AG04449 (cell line): ENCODE results near the gene PIP5KL1.

Source experiments
- CTCF ChIA-PET: fragments of 350-600 bp; formaldehyde crosslinking; extraction: SDS; loops from one replicate; lab custom pipeline; 2021; ENCODE audit warnings: antibody characterized with exemption; lab: Yijun Ruan, JAX
- POLR2A ChIA-PET: fragments of 400-600, 350-600 bp; formaldehyde crosslinking; extraction: SDS; loops from one replicate; lab custom pipeline; 2020; ENCODE audit warnings: antibody characterized with exemption, inconsistent platforms; lab: Yijun Ruan, JAX
- DNase-seq: peaks from one replicate; pipeline ENCODE4 v3.0.0-alpha.2; 2010; ENCODE audit warnings: low read depth, low spot score
- H3K4me3 ChIP-seq: 2 replicates; pipeline ENCODE4 v1.5.1; 2011; ENCODE audit warnings: low read depth, mild to moderate bottlenecking, control low read depth, low read length
- TF ChIP-seq, protein P1 (sequence below): IDR thresholded peaks from one replicate; pipeline ENCODE4 v1.5.1; 2011; ENCODE audit warnings: mild to moderate bottlenecking, moderate library complexity, low read length, control low read depth, inconsistent platforms; ENCODE audit not compliant: insufficient read depth; ENCODE audit errors: missing control alignments

PIP5KL1 gene

DNA sequence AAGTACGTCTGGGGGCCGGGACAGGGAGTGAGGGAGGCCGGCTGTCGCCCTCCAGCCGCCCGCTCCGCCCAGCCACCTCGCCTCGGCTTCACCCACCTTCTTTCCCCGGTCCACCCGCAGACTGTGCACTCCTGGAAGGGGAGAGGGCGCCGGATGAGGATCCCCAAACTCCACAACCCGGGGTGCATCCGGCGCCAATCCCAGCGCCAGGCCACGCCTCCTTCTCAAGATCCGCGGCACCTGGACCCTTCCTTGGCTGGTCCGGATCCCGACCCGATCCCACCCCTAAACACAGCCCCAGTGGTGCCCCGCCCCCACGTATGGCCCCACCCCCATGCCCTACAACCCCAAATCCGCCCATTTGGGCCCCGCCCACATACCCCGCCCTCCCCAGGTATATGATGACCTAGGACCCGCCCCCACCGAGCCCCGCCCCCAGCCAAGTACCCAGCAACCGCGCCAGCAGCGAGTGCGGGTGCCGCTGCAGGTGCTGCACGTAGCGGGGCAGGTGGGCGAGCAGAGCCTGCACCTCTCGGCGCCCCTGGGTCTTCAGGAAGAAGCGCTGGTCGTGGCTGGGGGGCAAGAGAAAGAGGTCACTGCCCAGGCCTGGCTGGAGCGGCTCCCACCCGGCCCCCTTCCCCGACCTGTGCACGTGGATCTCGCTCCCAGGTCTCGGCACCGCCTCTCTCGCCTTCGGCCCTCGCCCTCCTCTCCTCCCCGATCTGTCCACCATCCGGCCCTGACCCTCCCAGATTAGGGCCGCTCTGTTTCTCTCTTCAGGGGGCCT lies 3.2 kb downstream of the PIP5KL1 start:
- POLR2A ChIA-PET: no interaction called here
- peak overlapping the region; percentile 32; the same call in 1 of the 2 replicates for H3K4me3 ChIP-seq
- no peak for DNase-seq
- CTCF ChIA-PET: interaction anchor here (0.7 to 3.6 kb wide), 2 partner anchors 107 to 190 kb away, joined by 3 to 19 read pairs; no protein-coding TSS in a partner anchor
- TF ChIP-seq, protein P1, sequence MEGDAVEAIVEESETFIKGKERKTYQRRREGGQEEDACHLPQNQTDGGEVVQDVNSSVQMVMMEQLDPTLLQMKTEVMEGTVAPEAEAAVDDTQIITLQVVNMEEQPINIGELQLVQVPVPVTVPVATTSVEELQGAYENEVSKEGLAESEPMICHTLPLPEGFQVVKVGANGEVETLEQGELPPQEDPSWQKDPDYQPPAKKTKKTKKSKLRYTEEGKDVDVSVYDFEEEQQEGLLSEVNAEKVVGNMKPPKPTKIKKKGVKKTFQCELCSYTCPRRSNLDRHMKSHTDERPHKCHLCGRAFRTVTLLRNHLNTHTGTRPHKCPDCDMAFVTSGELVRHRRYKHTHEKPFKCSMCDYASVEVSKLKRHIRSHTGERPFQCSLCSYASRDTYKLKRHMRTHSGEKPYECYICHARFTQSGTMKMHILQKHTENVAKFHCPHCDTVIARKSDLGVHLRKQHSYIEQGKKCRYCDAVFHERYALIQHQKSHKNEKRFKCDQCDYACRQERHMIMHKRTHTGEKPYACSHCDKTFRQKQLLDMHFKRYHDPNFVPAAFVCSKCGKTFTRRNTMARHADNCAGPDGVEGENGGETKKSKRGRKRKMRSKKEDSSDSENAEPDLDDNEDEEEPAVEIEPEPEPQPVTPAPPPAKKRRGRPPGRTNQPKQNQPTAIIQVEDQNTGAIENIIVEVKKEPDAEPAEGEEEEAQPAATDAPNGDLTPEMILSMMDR: no peak

DNA sequence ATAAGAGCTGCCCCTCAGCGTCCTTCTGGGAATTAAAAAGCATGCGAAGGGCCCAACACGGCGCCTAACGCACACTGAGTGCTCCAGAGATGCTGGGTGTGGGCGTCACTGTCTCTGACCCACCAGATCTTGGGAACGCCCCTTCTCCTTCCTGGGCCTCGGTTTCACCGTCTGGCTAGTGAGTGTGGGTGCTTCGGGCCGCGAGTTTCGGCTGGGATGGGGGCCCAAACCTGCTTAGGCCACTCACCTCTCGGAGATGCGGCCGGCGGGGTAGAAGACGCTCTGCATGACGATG lies 3.7 kb downstream of the PIP5KL1 start:
- H3K4me3 ChIP-seq: peak overlapping the region; percentile 32; the same call in 1 of the 2 replicates
- TF ChIP-seq, protein P1: no peak
- POLR2A ChIA-PET: no interaction called here
- CTCF ChIA-PET: interaction anchor here (0.7 to 6.4 kb wide), 3 partner anchors 17 to 190 kb away, joined by 3 to 21 read pairs (median 5); no protein-coding TSS in a partner anchor
- no peak for DNase-seq

DNA sequence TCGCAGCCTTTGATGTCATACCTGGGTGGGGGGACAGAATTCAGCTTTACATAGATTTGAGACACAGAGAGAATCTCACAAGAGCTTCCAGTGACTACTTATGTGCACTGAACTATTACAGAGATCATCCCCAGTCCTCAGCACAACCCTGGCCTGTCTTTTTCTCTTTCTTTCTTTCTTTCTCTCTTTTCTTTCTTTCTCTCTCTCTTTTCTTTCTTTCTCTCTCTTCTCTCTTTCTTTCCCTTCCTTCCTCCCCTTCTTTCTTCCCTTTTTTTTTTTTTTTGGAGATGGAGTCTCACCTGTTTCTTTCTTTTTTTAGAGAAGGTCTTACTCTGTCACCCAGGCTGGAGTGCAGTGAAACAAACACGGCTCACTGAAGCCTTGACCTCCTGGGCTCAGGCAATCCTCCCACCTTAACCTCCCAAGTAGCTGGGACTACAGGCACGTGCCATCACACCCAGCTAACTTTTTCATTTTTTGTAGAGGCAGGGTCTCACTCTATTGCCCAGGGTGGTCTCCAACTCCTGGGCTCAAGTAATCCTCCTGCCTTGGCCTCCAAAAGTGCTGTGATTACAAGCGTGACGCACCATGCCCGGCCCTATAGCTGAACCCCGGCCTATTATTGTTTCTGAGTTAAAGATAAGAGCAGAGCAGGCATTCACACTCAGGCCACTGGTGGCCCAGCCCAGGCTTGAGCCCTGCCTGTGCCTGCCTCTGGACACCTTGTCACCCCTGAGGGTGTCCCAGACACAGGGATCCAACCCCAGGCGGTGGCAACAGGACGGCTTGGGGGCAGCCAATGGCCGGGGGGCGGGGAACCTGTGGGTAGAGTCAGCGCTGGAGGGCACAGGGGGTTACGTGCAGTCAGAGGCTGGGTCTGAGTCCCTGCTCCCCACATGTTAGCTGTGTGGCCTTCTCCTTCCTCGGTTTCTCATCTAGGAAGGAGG lies 4.3 kb downstream of the PIP5KL1 start:
- no peak for DNase-seq
- TF ChIP-seq, protein P1: no peak
- ChIA-PET POLR2A (no interaction called here), CTCF (interaction anchor here (0.6 to 6.4 kb wide), 6 partner anchors 16 to 349 kb away, joined by 3 to 21 read pairs (median 4); no protein-coding TSS in a partner anchor)
- no peak overlapping the region for H3K4me3 ChIP-seq

DNA sequence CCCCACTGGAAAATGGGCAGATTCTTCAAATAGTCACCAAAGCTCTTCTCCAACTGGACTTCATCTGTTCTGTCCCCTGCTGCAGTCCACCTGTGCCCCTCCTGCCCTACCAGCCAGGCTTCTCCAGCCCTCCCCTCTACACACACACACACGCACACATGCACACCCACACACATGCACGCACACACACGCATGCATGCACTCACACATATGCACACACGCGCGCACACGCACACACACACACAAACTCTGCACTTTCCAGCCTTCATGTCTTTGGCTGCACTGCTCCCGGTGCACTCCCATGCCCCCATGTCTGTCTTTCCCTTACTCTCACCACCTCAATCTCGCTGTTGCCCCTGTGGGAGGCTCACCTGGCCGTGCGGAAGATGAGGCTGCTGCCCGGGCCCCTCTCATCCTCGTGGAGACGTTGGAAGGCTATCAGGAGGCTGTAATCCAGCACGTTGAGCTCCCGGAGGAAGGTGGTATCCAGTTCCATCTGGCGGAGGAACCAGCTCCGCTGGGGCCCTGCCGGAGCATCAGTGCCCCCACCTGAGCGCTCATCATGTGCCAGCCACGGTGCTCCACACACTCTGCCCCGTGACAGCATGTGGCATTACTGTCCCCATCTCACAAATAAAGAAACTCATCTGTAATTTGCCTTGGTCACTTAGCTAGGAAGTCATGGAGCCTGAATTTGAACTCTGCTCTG lies 5.7 kb downstream of the PIP5KL1 start:
- DNase-seq: no peak
- ChIA-PET POLR2A (interaction anchor here (0.6 kb wide), 1 partner anchor 478 kb away, joined by 3 read pairs; no protein-coding TSS in a partner anchor), CTCF (interaction anchor here (1.0 to 6.4 kb wide), 8 partner anchors 17 to 348 kb away, joined by 3 to 66 read pairs (median 4); partner anchors contain the start of genes CDK9 and TOR2A)
- no peak overlapping the region for H3K4me3 ChIP-seq
- TF ChIP-seq, protein P1: no peak

DNA sequence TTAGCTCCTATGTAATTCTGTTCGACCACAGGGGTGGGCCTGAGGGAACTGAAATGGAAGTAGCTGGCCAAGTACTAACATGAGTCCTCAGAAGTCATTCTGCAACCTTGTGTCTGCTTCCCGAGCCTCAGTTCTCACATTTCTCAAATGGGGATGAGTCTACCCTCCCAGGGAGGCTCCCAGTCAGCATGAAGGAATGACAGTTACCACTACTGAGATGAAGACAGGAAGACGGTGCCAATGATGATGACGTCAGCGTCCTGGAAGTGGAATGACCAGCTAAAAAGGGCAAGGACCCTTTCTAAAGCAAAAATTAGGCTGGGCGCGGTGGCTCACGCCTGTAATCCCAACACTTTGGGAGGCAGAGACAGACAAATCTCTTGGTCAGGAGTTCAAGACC lies 6.8 kb downstream of the PIP5KL1 start:
- ChIA-PET CTCF (interaction anchor here (0.8 to 6.4 kb wide), 11 partner anchors 24 to 339 kb away, joined by 3 to 119 read pairs (median 21); partner anchors contain the start of genes CDK9, ST6GALNAC6 and TOR2A), POLR2A (interaction anchor here (0.9 to 1.6 kb wide), 3 partner anchors 26 to 317 kb away, joined by 4 to 5 read pairs (median 5); no protein-coding TSS in a partner anchor)
- peak; percentile 95 for DNase-seq
- no peak overlapping the region for H3K4me3 ChIP-seq
- TF ChIP-seq, protein P1: no peak
